ENCODE measurements around the gene TNFSF10.

The TNFSF10 gene

GRCh38 chr3:172516318-172517214 is 6.7 kb downstream of the TNFSF10 start:
- FAIRE-seq, result no peak

GRCh38 chr3:172515130-172515918 is 7.9 kb downstream of the TNFSF10 start:
- no peak for FAIRE-seq

GRCh38 chr3:172514678-172515077 is 8.6 kb downstream of the TNFSF10 start:
- no peak for FAIRE-seq

- FAIRE-seq, result no peak
These were observed 9.7 kb downstream of the TNFSF10 start for GRCh38 chr3:172513488-172513887.

GRCh38 chr3:172511783-172512762 is 11.2 kb downstream of the TNFSF10 start:
- FAIRE-seq, result no peak

DNA sequence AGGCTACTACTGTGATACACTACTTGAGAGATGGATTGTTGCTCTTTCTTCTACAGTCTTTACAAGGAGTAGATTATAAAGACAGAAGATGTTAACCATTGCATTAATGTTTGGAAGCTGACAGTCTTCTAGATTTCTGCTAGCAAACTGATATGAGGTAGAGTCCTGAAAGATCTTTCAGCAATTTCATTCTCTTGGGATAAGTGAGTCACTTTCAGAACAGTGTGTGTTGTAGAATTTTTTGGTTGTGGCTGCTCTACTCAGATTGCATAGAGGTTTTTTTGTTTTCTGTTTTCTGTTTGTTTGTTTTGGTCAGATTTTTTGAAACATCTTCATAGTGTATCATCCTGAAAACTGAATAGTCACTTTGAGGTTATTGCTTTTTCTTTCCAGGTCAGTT is 17.1 kb downstream of the TNFSF10 start:
- no peak for FAIRE-seq

- no peak for FAIRE-seq
These were observed 21.7 kb downstream of the TNFSF10 start for GRCh38 chr3:172501540-172501939.

DNA sequence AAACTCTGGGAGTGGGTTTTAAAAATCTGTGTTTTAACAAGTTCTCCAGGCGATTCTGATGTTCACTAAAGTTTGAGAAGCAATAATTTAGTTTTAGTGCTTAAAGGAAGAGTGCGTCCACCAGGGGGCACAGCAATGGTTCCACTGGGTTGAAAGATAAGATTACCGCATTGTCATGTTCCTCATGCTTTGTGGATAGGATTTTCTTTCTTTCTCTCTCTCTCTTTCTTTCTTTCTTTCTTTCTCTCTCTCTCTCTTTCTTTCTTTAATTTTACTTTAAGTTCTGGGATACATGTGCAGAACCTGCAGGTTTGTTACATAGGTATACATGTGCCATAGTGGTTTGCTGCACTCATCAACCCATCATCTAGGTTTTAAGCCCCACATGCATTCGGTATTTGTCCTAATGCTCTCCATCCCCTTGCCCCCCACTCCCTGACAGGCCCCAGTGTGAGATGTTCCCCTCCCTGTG is 33.0 kb downstream of the TNFSF10 start:
- peak; percentile 93 for FAIRE-seq

DNA sequence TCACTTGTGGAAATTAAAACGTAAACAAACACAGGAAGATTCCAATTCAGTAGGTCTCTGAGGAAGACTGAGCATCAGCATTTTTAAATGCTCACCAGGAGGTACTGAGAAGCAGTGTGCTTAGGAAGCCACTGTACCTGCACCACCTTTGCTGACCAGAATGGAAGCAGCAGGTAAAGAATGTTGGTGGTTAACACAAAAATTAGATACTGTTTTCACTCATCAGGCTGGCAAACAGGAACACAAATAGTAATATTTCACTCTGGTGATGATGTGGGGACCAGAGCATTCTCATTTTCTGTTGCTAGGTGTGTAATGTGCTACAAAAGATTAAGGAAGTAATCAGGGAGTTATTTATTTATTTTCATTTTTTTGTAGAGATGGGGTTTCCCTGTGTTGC is 45.1 kb downstream of the TNFSF10 start:
- no peak for FAIRE-seq

GRCh38 chr3:172476347-172476746 is 46.9 kb downstream of the TNFSF10 start:
- no peak for FAIRE-seq

DNA sequence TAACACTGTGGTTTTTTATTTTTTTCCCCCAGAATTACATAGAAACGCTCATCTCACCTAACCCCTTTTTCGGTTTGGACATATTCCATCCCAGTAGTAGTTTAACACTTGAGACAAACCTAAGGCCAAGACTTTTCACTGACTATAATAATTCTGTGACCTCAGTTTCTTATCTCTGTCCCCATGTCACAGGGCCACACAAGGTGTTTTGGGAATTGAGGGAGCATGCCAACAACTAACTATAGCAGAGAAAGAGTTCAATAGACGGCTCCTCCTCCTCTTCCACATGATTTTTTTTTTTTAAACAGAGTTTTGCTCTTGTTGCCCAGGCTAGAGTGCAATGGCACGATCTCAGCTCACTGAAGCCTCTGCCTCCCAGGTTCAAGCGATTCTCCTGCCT is 47.5 kb downstream of the TNFSF10 start:
- FAIRE-seq, result no peak

DNA sequence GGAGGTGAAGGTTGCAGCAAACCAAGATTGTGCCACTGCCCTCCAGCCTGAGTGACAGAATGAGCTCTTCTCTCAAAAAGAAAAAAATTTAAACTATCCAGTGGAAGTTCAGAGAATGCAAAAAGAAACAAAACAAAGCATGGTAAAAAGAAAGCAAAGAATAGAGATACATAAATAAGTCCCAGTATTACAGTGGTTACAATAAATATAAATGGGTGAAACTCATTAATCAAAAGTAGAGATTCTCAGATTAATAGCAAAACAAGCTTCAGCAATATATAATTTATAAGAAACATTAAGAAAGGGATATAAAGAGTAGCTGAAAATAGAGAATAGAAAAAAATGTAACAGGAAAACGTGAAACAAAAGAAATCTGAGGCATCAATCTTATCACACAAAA is 51.3 kb downstream of the TNFSF10 start:
- no peak for FAIRE-seq

- no peak for FAIRE-seq
These were observed 52.6 kb downstream of the TNFSF10 start for GRCh38 chr3:172470588-172470987.

DNA sequence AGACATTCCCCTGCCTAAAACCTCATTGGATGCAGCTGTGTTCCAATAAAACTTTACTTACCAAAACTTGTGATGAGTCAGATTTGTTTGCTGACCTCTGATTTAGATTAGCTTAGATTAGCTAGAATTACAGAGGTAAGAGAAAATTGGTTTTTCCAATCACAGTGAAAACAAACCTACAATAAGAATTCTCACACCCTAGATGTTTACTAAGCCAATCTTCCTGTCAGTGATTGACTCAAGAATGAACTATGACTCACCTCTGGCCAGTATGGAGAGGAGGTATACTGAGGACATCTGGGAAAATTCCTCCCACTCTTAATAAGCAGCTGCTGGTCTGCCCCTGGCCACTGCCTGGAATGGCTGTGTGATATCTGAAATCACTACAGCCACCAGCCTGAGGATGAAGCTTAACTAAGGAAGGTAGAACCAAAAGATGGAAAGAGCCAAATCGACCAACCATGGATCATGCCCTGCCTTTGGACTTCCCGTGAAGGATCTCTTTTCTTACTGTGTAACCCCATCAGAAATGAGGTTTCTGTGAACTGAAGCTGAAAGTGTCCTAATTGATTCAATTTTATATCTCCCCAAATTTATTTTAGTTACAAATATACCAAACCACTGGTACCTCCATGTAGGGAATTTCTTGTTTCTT is 55.9 kb downstream of the TNFSF10 start:
- FAIRE-seq, result no peak

GRCh38 chr3:172466553-172467130 is 56.6 kb downstream of the TNFSF10 start:
- no peak for FAIRE-seq

DNA sequence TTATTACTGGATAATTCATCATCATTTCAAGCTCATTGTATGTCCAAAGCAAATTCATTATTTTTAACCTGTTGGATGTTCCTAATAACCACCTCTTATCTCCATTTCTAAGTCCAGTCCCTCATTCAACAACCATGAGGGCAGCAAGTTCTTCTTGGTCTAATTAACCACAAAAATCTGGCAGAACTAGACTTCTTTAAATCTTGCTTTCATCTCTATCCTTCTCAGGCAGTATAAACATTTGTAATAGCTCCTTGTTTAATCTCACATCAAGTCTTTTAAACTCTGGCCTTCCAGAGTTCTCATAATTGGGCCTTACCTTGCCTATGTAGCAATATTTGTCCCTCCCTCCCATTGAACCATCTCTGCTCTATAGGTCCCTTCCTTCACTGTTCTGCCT is 57.9 kb downstream of the TNFSF10 start:
- no peak for FAIRE-seq

- FAIRE-seq, result no peak
These were observed 58.9 kb downstream of the TNFSF10 start for GRCh38 chr3:172464306-172464705.

GRCh38 chr3:172461530-172462138 is 61.6 kb downstream of the TNFSF10 start:
- peak; percentile 57 for FAIRE-seq

DNA sequence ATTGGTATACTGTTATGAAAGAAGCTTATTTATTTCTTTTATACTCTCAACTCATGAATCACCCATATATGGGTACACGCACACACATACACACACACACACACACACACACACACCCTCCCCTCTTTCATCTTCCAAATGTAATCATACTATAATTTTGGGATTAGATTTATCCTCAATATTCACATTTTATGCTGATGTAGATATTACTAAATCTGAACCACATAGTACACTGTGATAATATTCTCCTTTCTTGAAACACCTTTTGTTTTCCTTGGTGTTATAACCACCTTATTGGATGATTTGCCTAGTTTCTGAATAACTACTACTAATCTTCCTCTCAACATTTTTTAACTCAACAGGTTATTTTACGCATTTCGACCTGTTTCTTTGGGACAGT is 66.8 kb downstream of the TNFSF10 start:
- FAIRE-seq, result no peak

All from A204.1 (cell line).